Measurements from ENCODE around the gene DDX46.

DNA sequence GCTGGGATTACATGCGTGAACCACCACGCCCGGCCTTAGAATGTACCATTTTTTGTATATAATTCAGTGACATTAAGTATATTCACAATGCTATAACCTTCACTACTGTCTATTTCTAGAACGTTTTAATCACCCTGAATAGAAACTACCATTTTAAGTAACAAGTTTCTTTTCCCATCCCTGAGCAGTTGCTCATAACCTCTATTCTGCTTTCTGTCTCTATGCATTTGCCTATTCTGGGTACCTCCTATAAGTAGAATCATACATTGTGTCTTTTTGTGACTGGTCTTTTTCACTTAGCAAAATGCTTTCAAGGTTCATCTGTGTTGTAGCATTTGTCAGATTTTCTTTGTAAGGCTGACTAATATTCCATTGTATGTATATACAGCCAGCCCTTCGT lies 39.9 kb downstream of the DDX46 start:
- no peak for TF ChIP-seq EZH2phosphoT487 (IDR thresholded peaks at IDR 0.05; ENCODE audit: borderline replicate concordance, low read depth, low read length)
- TF ChIP-seq, protein P1, sequence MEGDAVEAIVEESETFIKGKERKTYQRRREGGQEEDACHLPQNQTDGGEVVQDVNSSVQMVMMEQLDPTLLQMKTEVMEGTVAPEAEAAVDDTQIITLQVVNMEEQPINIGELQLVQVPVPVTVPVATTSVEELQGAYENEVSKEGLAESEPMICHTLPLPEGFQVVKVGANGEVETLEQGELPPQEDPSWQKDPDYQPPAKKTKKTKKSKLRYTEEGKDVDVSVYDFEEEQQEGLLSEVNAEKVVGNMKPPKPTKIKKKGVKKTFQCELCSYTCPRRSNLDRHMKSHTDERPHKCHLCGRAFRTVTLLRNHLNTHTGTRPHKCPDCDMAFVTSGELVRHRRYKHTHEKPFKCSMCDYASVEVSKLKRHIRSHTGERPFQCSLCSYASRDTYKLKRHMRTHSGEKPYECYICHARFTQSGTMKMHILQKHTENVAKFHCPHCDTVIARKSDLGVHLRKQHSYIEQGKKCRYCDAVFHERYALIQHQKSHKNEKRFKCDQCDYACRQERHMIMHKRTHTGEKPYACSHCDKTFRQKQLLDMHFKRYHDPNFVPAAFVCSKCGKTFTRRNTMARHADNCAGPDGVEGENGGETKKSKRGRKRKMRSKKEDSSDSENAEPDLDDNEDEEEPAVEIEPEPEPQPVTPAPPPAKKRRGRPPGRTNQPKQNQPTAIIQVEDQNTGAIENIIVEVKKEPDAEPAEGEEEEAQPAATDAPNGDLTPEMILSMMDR (conservative IDR thresholded peaks at IDR 0.05; ENCODE audit: low read length) = no peak
